ENCODE data around the gene POLR1A.

The POLR1A gene

GRCh38 chr2:86105252-86105968, at the start of gene POLR1A:
POLR1A (minus strand) TSS chr2:86105886; CDS start chr2:86105776, 110 bp downstream.
- DNase-seq (ENCODE audit: low spot score), result peak; percentile 90

- no peak for DNase-seq (ENCODE audit: low spot score)
These were observed 44.8 kb upstream of the POLR1A start for GRCh38 chr2:86150502-86150901.

GRCh38 chr2:86147793-86148192, 42.1 kb upstream of the POLR1A start:
- no peak for DNase-seq (ENCODE audit: low spot score)

DNA sequence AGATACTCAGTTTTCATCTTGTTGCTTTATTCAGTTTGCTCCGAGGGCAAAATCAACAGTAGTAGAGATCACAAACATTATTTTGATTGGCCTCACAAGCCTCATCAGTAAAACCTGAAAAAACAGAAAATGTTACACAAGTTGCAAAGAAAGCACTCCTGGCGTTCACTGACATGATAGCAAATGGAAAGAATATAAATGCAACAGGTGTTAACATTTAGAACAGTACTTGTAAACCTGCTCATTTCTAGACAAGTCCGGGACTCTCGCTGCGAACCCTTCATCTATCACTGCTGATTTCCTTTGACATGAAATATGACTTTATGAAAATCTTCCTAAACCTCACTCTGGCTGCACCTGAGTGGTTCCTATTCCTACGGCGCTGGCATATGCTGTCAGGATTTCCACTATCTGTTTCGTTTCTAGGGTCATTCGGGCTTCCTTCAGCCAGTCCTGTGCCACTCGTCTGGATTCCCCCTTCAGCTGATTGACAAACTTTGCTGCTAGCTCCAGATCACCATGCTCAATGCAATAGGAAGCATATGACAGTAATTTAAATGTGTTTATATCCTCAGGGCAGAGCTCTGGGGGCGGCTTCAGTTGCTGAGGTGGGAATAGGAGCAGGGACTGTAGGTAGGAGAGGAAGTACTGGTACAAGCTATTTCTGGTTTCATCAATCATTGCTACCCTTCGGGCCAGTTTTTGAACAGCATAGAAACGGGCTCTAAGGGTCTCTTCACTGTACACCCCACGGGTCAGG, 38.4 kb upstream of the POLR1A start:
- no peak for DNase-seq (ENCODE audit: low spot score)

DNA sequence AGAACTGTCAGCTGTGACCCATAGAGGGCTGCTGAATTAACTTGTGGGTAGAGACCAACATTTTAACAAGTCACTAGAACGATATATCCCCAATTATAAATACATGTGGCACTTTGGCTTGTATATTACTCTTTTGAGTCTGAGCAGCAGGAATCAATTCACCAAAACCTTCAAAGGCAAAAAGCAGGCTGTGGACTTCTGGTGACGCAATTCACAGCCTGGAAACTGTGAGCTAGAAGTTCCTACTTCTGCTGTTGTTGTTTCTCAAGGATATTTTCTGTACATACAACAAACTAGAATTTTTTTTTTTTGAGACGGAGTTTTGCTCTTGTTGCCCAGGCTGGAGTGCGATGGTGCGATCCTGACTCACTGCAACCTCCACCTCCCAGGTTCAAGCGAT, 37.6 kb upstream of the POLR1A start:
- no peak for DNase-seq (ENCODE audit: low spot score)

GRCh38 chr2:86142436-86143257, 37.0 kb upstream of the POLR1A start:
- no peak for DNase-seq (ENCODE audit: low spot score)

GRCh38 chr2:86140969-86141392, 35.3 kb upstream of the POLR1A start:
- no peak for DNase-seq (ENCODE audit: low spot score)

- DNase-seq (ENCODE audit: low spot score), result no peak
These were observed 34.3 kb upstream of the POLR1A start for GRCh38 chr2:86139981-86140380.

GRCh38 chr2:86138736-86139625, 33.3 kb upstream of the POLR1A start:
- no peak for DNase-seq (ENCODE audit: low spot score)

DNA sequence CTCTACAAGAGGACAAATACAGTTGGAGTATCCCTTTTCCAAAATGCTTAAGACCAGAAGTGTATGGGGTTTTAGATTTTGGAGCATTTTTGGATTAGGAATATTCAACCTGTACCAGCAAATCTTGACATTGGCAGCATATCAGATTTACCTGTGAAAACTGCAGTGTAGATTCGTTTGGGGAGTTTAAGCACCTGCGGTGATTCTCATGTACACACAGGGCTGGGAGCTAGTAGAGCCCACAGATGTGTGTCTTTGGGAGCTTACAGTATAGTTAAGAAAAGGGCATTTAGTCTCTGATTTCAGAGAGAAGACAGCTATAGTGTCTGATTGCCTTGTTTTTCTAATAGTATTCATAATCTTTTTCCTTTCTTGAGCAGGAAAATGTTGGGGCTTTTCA, 30.5 kb upstream of the POLR1A start:
- no peak for DNase-seq (ENCODE audit: low spot score)

DNA sequence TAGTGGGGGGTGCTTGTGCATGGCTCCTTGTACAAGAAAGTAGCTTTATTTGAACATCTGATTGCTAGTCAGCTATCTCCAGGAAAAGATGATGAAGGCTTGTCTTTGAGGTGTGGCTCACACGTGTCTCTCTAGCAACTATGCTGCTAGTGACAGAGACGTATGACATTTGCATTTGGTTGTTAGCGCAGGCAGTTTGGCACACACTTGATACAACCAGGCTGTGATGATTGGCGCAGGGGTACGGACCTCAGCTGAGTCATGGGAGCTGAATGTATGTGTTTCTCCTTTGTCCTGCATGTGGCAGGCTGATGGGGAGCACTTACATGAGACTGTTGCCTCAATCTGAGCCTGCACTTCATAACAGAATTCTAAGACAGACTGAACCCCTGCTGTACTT, 30.0 kb upstream of the POLR1A start:
- no peak for DNase-seq (ENCODE audit: low spot score)

DNA sequence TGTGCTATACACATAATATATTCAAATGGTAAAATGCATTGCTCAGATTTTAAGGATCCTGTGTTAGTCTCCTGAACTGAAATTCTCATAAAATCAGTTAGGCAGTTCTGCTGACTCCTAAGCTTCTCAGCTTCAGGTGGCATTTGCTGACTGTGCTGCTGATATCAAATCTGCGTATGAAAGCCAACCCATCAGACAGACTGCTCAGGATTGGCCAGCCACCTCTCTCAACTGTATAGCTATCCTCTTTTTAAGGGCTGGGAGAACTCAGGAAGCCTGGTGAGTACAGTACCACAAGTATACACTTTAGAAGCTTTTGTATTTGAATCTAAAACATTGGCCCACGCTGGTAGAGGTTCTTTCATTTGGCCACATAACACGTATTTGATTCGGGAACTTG, 29.0 kb upstream of the POLR1A start:
- no peak for DNase-seq (ENCODE audit: low spot score)

GRCh38 chr2:86124683-86125082, 19.0 kb upstream of the POLR1A start:
- no peak for DNase-seq (ENCODE audit: low spot score)

DNA sequence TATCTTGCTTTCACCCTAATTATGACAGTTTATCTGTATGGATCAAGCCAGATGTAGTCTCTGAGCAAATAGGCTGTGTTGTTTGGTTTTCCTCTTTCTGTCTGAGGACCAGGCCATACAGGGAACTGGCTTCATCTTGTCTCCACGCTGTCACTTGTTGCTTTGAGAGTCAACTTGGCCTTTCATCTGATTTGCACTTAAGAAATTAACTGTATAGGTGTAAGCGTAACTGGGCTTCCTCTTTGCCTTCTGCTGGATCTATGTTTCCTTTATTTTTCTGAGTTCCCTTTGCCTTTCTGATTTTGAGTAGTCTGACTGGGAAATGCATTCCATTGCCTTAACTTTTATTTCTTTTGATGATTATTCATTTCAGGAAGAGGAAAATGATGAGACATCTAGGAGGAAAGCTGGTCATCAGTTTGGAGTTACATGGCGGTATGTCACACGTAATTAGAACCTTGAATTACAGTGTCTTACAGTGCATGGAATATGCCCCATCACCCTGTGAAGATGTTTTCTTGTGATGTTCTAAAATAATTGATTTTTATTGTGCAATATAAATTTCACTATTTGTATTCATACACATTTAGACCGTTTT, 17.7 kb upstream of the POLR1A start:
- no peak for DNase-seq (ENCODE audit: low spot score)

- DNase-seq (ENCODE audit: low spot score), result no peak
These were observed 12.4 kb upstream of the POLR1A start for GRCh38 chr2:86118130-86118529.

DNA sequence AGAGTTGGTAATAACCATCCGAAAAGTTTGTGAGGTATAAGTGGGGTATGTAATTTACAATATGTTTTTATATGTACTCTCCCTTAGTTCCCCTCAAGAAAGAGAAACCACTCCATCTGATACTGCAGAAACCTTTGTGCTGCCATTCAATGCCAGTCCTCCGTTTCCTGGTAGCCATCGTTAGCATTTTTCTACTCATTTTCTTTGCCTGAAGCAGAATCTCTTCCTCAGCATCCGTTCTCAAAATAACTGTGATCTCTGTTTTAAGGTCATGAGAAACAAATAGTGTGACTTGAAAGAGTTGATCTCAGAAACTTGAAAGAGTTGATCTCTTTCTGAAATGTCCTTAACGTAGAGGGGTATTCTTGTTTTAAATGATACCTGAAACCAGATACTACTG, 1.3 kb upstream of the POLR1A start:
- no peak for DNase-seq (ENCODE audit: low spot score)

GRCh38 chr2:86105969-86106945, 571 bp upstream of the POLR1A start, which contains the start of gene PTCD3:
PTCD3 (plus strand) TSS chr2:86106235; CDS start chr2:86106248, 13 bp downstream.
- DNase-seq (ENCODE audit: low spot score), result peak; percentile 94

DNA sequence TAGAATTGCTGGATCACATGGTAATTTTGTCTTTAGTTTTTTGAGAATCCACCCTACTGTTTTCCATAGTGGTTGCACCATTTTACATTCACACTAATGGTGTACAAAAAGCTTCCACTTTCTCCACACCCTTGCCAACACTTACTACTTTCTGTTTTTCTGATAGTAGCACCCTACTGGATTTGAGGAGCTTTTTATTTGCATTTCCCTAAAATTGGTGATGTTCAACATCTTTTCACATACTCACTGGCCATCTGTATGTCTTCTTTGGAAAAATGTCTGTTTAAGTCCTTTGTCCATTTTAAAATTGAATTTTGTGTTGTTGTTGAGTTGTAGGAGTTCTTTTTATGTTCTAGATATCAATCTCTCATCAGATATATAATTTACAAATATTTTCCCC, 3.5 kb downstream of the POLR1A start:
- DNase-seq (ENCODE audit: low spot score), result no peak

DNA sequence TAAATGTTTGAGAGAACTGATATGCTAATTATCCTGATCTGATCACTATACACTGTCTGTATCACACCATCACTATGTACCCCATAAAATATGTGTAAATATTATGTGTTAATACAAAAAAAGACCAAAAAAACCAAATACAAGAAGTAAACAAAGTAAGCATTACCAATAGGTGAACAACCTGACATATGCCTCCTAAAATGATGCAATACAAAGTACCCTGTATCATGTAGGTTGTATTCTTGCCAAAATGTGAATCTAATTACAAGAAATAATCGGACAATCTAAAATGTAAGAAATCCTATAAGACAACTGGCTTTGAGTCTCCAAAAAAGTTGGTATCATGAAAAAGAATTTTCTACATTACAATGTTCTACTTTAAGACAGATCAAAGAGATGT, 7.8 kb downstream of the POLR1A start:
- no peak for DNase-seq (ENCODE audit: low spot score)

Measured in left forelimb (tissue), 1 donor.